GM19238 (cell line): ENCODE data around the gene SCYGR2.
A peak's percentile ranks its signal among the peaks of the same experiment; 100 is the strongest.
"Not testable (repeated sequence)": the region's sequence is repeated elsewhere in the genome, so short reads cannot be mapped to it uniquely, and the experiment has no call there.

Source experiments
- DNase-seq: peaks from one replicate; pipeline ENCODE4 v3.0.0; 2011; ENCODE audit warnings: low spot score; ENCODE audit not compliant: insufficient read length

The SCYGR2 gene, protein sequence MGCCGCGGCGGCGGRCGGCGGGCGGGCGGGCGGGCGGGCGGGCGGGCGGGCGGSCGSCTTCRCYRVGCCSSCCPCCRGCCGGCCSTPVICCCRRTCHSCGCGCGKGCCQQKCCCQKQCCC

DNA sequence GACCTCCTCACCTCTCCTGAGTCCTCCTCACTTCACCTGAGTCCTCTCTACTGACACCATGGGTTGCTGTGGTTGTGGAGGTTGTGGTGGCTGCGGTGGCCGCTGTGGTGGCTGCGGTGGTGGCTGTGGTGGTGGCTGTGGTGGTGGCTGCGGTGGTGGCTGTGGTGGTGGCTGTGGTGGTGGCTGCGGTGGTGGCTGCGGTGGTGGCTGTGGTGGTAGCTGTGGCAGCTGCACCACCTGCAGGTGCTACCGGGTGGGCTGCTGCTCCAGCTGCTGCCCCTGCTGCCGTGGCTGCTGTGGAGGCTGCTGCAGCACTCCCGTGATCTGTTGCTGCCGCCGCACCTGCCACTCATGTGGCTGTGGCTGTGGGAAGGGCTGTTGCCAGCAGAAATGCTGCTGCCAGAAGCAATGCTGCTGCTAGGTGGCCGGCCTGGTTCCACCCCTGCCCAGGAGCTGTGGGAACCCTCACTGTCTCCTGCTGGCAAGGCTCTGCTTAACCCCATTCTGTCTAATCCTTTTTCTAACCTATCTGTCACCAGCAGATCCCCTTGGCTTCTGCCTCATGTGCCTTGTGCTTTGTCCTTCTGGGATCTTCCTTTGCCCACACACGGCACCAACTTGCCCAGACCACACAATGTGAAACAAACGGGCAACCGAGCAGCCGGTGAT, at the start of gene SCYGR2:
TSS of gene SCYGR2 (plus strand) at position 59 of the 669 bp plus-strand sequence. CDS start at position 59, 0 bp downstream.
- not testable (repeated sequence) for DNase-seq

- DNase-seq: no peak
Measured at GRCh38 chr2:227551836-227552235, 46.9 kb upstream of the SCYGR2 start.

- no peak for DNase-seq
Measured at GRCh38 chr2:227562581-227562980, 36.1 kb upstream of the SCYGR2 start.

DNA sequence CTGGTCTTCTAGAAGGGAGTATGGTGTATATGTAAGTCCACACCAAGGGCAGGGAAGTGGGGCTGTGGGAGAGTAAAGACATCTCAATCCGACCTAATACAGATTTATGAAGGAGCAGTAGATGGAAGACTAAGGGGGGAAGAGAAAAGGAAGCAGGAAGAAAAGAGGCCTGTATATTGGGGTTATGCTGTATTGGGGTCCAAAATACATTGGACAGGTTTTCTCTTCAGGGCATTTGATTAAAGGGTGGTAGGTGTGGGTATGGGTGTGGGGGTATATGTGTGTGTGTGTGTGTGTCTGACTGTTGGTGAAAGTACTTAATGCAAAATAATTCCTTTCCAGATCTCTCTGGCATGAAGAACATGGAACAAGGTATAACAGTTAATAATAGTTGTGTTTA, 33.6 kb upstream of the SCYGR2 start:
- no peak for DNase-seq

DNA sequence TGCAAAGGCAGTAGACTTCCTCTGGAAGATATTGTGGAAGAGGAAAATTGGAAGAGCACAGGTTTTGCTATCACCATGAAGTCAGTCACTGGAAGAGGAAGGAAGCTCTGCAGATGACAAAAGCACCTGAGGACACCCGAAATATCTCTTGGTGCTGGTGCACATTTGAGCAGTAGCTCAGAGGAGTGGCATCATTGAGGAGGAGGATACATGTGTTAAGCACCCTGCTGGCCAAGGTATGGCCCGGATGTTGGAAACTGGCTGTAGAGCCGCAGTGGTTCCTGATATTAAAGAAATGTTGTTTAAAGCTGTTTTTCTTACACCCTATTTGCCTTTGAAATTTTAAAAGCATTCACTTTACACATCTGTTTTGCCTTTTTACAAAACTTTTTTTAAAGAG, 32.7 kb upstream of the SCYGR2 start:
- DNase-seq: no peak

DNA sequence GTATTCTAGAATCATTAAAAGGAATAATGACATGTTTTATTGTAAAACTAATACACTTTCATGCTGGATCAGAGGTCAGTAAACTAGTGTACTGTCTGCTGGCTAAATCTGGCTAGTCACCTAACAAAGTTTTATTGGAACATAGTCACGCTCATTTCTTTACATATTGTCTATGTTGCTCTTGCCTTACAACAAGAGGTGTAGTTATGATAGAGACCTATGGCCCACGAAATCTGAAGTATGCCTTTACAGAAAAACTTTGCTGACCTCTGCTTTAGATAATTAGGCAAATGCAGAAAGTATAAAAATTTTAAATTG, 29.9 kb upstream of the SCYGR2 start:
- no peak for DNase-seq

DNA sequence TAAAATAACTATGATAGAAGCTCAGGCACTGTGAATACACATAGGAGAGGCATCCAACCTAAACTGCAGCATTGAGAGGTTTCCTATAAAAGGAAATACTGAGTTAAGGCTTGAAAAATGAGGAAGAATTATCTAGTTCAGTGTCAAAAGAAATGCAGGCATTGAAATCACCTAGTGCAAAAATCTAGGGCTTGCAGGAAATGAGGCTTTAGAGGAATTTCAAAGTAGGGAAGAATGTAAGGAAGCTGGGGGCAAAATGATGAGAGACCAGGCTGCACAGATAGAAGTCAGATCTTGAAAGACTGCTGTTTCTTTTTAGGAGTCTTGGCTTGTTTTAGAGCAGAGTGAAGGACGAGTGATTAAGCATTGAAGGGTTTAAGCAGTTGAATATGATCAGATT, 28.1 kb upstream of the SCYGR2 start:
- DNase-seq: no peak

GRCh38 chr2:227576110-227576509, 22.6 kb upstream of the SCYGR2 start:
- no peak for DNase-seq

DNA sequence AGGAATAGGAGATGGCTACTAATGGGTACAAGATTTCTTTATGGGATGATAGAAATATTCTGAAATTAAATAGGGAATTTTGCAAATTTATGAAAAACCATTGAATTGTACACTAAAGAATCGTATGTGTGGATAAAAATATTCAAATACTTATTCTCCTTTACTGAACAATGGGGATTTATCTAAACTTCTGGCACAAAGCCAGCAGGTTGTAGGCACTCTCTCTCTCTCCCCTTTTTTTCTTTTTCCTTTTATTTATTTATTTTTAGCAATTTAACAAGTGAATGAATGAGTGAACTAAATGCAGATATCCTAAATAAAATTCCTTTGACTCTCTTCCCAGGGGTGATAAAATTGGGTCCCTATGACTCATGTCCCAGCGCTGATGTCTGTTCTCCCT, 21.9 kb upstream of the SCYGR2 start:
- DNase-seq: no peak

DNA sequence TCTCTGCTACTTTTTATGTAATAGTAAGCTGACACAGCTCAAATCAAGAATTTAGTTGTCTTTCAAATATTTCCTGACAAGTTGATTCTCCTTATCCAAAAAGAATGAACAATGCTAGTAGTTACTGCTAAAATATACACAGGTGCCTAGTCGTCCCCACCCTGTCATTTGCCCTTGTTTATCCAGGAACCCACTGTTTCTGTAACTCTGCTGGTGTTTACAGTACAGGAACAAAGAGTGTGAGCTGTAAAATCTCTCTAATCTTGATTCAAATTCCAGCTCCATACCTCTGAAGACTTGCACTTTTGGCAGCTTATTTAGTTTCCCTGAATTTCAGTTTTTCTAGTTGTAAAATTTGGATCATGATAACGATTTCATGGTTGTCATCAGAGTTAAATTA, 21.1 kb upstream of the SCYGR2 start:
- no peak for DNase-seq

- DNase-seq: no peak
Measured at GRCh38 chr2:227578642-227579041, 20.1 kb upstream of the SCYGR2 start.

GRCh38 chr2:227579791-227580190, 18.9 kb upstream of the SCYGR2 start:
- DNase-seq: no peak

DNA sequence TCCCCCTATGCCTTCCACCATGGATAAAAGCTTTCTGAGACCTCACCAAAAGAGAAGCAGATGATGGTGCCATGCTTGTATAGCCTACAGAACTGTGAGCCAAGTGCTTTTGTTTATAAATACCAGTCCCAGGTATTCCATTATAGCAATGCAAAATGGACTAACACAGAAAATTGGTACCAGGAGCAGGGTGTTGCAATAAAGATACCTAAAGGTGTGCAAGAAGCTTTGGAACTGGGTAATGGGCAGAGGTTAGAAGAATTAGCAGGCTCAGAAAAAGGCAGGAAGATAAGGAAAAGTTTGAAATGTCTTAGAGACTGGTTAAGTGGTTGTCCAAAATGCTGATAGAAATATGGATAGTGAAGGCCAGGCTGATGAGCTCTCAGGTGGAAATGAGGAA, 16.3 kb upstream of the SCYGR2 start:
- no peak for DNase-seq

DNA sequence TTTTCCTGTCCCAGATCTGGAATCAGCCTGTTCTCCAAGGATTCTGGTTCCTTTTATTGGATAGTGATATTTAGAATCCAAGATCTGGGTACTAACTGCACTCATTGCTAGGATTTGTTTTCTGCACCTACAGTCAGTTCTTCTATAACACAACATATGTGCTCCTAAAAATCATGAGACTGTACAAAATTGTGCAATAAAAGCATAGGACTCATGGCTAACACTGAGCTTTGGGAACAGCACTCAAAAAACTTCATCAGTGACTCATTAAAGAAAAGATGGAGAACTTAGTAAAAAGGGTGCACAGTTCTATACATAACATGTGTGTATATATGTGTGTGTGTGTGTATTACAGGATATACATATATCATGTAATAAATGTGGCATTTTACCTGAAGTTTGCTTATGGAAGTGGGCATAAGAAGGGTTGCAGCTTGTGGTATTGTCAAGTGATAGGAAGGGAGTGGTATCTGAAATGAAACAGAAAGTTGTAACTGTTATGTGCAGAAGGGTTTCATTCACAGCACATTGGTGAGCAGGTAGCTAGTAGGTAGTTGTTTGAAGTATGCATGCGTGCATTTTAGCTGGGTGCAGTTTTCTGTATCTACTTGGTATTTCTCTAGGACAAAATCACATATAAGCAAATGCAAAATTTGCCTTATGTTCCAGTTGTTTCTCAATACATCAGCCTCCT, 5.9 kb upstream of the SCYGR2 start:
- peak; percentile 18 for DNase-seq

DNA sequence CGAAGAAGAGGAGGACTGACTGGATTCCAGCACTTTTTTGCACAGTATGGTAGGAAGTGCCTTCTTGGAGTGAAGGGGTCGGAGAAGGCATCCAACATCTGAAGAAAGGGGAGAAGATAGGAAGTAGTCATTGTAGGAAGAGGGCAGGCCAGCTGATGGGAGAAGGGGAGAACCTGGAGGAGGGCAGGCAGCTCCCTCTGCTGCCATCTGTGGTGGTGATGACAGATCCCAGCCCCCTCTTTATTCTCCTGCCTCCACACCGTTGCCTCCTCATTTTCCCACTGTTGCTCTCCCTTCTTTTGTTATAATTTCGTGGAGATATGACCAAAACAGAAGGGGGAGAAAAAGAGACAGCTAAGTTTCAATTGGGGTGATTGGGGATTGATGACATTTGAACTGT, 2.9 kb upstream of the SCYGR2 start:
- DNase-seq: no peak

DNA sequence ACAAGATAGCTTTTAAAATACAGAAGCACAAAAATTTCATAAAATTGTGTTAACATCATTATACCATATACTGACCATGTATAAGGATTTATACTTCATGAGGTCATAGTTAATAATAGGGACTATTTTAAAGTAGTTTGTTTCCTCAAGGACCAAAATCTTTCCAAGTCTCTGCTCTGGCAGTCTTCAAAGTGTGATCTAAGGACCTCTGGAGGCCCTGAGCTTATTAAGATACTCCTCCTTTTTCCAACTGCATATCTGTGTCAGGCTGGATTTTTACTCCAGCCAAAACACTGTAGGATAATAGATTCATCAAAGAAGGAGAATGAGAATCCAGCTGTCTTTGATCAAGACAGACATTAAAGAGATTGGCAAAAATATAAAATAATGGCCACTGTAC, 1.7 kb upstream of the SCYGR2 start:
- DNase-seq: no peak

- DNase-seq: no peak
Measured at GRCh38 chr2:227597998-227598397, 695 bp upstream of the SCYGR2 start.

DNA sequence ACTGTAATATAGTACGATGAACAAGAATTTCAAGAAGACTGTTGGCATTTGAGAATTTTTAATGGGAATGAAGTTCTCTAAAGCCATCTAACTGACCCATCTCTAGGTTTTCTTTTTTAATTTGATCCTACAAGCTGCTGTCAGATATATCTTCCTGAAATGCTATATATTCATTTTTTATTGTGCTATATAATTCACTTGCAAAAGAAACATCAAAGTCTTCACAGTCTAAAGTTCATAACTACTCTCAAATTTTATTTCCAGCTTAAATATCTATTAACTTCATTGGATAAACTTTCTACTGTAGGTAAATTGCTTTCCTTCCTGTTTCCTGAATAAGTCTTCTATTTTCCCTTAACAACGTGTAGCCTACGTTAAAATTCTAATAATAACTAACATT, 3.7 kb downstream of the SCYGR2 start:
- no peak for DNase-seq

- no peak for DNase-seq
Measured at GRCh38 chr2:227606476-227606875, 7.8 kb downstream of the SCYGR2 start.

DNA sequence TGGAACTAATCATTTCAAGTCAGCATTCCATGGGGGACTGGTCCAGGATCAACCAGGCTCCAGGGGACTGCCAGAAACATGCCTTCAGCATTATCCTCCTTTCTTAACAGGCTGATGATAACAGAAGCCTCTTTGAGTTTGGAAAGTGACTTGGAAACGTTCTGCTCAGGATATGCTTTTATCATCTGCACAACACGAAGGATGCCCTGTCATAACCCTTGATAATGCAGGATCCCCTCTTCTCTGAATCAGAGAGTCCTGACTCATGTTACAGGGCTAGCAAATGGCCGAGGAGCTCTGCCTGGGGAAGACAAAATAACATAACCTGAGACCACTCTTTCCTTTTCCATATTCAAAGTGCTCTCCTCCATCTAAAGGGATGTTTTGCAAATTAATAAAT, 9.2 kb downstream of the SCYGR2 start:
- no peak for DNase-seq

GRCh38 chr2:227608561-227609338, 10.1 kb downstream of the SCYGR2 start:
- no peak for DNase-seq

DNA sequence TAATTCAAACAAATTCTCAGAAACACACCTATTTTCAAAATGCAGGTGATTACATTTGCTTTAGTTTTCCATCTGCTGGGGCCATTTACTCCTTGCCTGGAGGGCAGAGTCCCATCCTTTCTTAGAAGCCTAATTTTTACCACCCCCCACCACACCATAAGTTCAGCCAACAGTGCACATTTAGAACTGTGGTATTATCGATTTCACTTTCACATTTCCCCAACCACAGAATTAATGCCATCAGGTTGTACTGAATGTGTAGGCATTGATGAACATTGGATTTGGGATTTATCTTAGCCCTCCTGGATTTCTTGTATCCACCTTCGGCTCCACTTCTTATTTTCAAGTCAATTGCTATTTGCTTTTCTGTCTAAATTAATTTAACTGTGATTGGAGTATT, 11.4 kb downstream of the SCYGR2 start:
- no peak for DNase-seq
